IPS-18a (cell line): Measurements from ENCODE around the gene KRTAP10-7.
"Not testable (repeated sequence)": the region's sequence is repeated elsewhere in the genome, so short reads cannot be mapped to it uniquely, and the experiment has no call there.

Source experiments
- H3K27ac ChIP-seq: one replicate; pipeline ENCODE4 v1.5.1; 2013; ENCODE audit warnings: low read length
- H3K27me3 ChIP-seq: one replicate; pipeline ENCODE4 v1.6.1; 2013; ENCODE audit warnings: mild to moderate bottlenecking, low read length; ENCODE audit not compliant: control insufficient read depth, insufficient read depth
- H3K36me3 ChIP-seq: one replicate; pipeline ENCODE4 v1.6.1; 2013; ENCODE audit warnings: low read depth, low read length; ENCODE audit not compliant: control insufficient read depth
- H3K4me1 ChIP-seq: one replicate; pipeline ENCODE4 v1.6.1; 2013; ENCODE audit warnings: low read depth, low read length; ENCODE audit not compliant: control insufficient read depth
- H3K4me3 ChIP-seq: one replicate; pipeline ENCODE4 v1.5.1; 2013; ENCODE audit warnings: low read length
- H3K9ac ChIP-seq: one replicate; pipeline ENCODE4 v1.6.1; 2013; ENCODE audit warnings: mild to moderate bottlenecking, low read length, moderate library complexity
- H3K9me3 ChIP-seq: one replicate; pipeline ENCODE4 v1.6.1; 2013; ENCODE audit warnings: low read depth, low read length; ENCODE audit not compliant: control insufficient read depth

Gene KRTAP10-7

DNA sequence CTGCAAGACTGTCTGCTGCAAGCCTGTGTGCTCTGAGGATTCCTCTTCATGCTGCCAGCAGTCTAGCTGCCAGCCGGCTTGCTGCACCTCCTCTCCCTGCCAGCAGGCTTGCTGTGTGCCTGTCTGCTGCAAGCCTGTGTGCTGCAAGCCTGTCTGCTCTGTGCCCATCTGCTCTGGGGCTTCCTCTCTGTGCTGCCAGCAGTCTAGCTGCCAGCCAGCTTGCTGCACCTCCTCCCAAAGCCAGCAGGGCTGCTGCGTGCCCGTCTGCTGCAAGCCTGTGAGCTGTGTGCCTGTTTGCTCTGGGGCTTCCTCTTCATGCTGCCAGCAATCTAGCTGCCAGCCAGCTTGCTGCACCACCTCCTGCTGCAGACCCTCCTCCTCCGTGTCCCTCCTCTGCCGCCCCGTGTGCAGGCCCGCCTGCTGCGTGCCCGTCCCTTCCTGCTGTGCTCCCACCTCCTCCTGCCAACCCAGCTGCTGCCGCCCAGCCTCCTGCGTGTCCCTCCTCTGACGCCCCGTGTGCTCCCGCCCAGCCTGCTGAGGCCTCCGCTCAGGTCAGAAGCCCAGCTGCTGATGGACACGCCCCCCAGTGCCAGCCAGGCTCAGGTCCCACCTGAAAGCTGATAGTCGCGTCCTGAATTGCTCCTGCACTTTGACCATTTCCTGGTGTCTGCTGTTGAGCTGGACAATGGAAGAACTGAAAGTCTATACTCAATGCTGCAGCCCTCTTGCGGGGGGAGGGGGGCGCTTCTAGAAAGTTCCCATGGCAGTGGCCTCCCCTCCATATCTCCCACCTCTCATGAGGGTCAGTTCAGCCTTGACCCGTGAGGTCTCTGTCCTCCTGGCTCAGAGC lies 25.7 kb upstream of the KRTAP10-7 start:
- Histone ChIP-seq H3K4me1 (no peaks in the 10 kb centered on the region), H3K4me3 (no peak overlapping the region), H3K27me3 (no peaks in the 10 kb centered on the region), H3K27ac (no peak overlapping the region), H3K36me3 (no peaks in the 10 kb centered on the region), H3K9ac (no peak overlapping the region), H3K9me3 (peaks cover 10% of the 10 kb centered on the region)

DNA sequence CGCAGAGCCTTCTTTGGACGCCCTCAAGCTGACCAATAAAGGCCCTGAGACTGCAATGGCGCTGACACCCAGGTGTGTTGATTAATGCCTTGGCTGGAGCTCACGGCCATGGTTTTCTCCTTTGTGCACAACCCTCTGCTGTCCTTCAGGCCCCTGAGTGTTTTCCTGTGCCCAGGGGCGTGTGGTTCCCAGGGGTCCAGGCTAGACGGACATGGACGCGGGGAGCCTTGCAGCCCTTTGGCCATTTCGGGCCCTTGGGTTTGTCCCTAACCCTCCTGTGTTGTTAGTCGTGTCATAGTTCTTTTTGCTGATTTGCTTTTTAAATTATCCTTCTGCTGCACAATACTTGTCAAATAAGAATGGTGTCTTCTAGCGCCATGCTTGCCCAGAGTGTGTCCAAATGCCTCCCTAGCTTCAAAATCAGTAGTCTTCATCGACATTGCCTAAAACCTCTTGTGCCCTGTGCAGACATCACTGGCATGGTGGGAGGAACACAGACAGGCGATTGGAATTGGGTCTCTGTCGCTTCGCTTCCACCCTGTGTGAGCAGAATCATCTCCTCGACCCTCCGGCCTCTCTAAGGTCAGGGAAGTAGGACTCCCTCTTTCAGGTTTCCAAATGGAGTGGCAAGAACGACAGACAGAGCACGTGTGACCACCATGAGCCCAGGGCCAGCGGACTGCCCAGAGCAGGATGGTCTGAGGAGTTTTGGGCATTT lies 24.9 kb upstream of the KRTAP10-7 start:
- Histone ChIP-seq H3K9me3 (peaks cover 10% of the 10 kb centered on the region), H3K36me3 (no peaks in the 10 kb centered on the region), H3K9ac (no peak overlapping the region), H3K4me3 (no peak overlapping the region), H3K27ac (no peak overlapping the region), H3K4me1 (no peaks in the 10 kb centered on the region), H3K27me3 (no peaks in the 10 kb centered on the region)

GRCh38 chr21:44576025-44576420 lies 24.4 kb upstream of the KRTAP10-7 start:
- Histone ChIP-seq H3K27me3 (no peaks in the 10 kb centered on the region), H3K4me1 (no peaks in the 10 kb centered on the region), H3K36me3 (no peaks in the 10 kb centered on the region), H3K27ac (no peak overlapping the region), H3K9me3 (peaks cover 10% of the 10 kb centered on the region), H3K9ac (no peak overlapping the region), H3K4me3 (no peak overlapping the region)

DNA sequence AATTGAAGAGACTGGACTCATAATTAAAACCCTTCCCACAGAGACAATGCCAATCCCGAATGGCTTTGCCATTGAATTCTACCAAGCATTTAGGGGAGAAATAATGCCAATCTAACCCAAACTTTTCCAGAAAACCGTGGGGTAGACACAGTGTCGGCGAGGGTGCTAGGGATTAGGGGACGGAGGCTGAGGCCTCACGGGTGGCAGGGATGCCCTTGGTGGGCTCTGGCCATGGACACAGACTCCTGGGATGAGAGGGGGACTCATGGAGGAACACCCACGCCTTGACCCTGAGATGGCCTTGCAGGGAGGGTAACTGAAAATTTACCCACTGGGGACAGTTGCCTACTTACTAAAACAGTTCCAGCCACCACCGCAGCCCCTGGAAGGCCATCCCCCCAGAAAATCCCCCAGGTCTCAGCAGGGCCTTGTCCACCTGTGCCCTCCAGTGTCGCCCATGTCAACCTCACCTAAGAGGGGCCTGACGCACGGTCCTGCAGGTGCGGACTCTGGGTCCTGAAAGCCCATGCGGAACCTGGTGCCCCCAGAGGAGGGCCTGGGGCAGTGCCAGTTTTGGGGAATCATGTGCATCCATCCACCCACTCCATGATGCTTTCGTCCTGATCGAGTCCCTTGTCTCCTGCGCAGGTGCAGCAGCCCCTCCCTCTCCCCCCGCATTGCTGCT lies 21.9 kb upstream of the KRTAP10-7 start:
- no peak overlapping the region for H3K27ac ChIP-seq
- H3K9ac ChIP-seq: no peak overlapping the region
- H3K4me3 ChIP-seq: no peak overlapping the region
- H3K36me3 ChIP-seq: no peaks in the 10 kb centered on the region
- peaks cover 10% of the 10 kb centered on the region for H3K9me3 ChIP-seq
- no peaks in the 10 kb centered on the region for H3K4me1 ChIP-seq
- no peaks in the 10 kb centered on the region for H3K27me3 ChIP-seq

GRCh38 chr21:44579056-44579832 lies 21.2 kb upstream of the KRTAP10-7 start:
- Histone ChIP-seq H3K27me3 (no peaks in the 10 kb centered on the region), H3K4me1 (no peaks in the 10 kb centered on the region), H3K9me3 (peaks cover 10% of the 10 kb centered on the region), H3K4me3 (no peak overlapping the region), H3K27ac (no peak overlapping the region), H3K9ac (no peak overlapping the region), H3K36me3 (no peaks in the 10 kb centered on the region)

GRCh38 chr21:44579833-44580144 lies 20.6 kb upstream of the KRTAP10-7 start:
- Histone ChIP-seq H3K9ac (no peak overlapping the region), H3K36me3 (no peaks in the 10 kb centered on the region), H3K4me3 (no peak overlapping the region), H3K9me3 (peaks cover 10% of the 10 kb centered on the region), H3K27ac (no peak overlapping the region), H3K4me1 (no peaks in the 10 kb centered on the region), H3K27me3 (no peaks in the 10 kb centered on the region)

GRCh38 chr21:44580231-44580821 lies 20.1 kb upstream of the KRTAP10-7 start, which contains the start of gene KRTAP10-5:
KRTAP10-5 (minus strand) TSS chr21:44580604; CDS start chr21:44580578, 26 bp downstream.
- not testable (repeated sequence) for H3K36me3 ChIP-seq, H3K4me3 ChIP-seq, H3K4me1 ChIP-seq, H3K9me3 ChIP-seq, H3K27me3 ChIP-seq, H3K9ac ChIP-seq, H3K27ac ChIP-seq

- H3K9ac ChIP-seq: no peak overlapping the region
These were observed 19.2 kb upstream of the KRTAP10-7 start for GRCh38 chr21:44581158-44581557.

DNA sequence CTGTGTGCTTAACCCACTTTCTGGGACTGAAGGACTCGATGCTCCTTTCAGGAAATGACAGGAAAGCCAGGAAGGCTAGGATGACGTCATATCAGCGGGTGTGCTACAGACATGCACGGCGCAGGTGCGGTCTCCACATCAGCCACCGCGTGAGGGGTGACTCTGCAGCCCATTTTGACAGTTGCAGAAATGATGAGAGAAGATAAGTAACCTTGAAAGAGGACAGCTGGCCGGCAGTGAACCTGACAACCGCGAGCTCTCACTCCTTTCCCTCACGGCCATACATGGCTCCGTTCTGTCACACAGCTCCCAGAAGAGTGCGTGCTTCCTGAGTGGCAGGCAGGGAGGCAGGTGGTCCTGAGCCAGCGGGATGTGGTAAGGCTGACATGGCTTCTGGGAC lies 18.3 kb upstream of the KRTAP10-7 start:
- H3K4me1 ChIP-seq: no peaks in the 10 kb centered on the region
- H3K4me3 ChIP-seq: no peak overlapping the region
- H3K9me3 ChIP-seq: peaks cover 4% of the 10 kb centered on the region
- H3K36me3 ChIP-seq: no peaks in the 10 kb centered on the region
- H3K9ac ChIP-seq: no peak overlapping the region
- no peak overlapping the region for H3K27ac ChIP-seq
- H3K27me3 ChIP-seq: no peaks in the 10 kb centered on the region

More at GRCh38 chr21:44581158-44581557, 19.2 kb upstream of the KRTAP10-7 start:
- Histone ChIP-seq H3K27me3 (no peaks in the 10 kb centered on the region), H3K4me3 (no peak overlapping the region), H3K4me1 (no peaks in the 10 kb centered on the region), H3K9me3 (peaks cover 10% of the 10 kb centered on the region), H3K27ac (no peak overlapping the region), H3K36me3 (no peaks in the 10 kb centered on the region)

DNA sequence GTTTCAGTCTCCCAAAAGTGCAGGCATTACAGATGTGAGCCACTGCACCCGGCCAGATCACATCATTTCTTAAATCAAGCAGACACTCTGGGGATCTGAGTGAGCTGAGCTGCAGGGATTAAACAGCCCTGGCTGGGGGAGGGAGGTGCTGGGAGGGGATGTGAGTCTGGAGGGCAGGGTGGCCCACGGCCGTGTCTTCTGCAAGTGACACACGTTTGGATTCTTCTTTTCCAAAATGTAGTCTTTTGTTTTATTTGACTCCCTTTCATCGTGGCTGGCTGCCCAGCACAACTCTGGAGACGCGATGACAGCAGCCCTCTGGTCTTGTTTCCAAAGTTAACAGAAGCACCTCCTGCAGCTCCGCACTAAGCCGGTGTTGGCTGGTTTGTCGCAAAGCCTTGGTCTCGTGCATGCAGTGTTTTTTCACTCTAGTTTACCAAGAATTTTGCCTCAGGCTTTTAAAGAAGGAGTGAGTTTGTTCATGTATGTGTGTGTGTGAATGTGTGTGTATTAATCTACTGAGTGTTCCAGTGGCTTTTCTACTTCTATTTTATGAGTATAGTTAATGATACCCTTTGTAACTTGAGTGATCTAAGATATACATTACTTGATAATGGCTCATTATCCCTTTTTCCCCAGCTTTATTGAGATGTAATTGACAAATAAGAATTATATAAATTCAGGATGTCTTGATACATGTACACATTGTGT lies 17.2 kb upstream of the KRTAP10-7 start:
- Histone ChIP-seq H3K27ac (no peak overlapping the region), H3K4me1 (no peaks in the 10 kb centered on the region), H3K9ac (no peak overlapping the region), H3K9me3 (no peaks in the 10 kb centered on the region), H3K4me3 (no peak overlapping the region), H3K27me3 (no peaks in the 10 kb centered on the region), H3K36me3 (no peaks in the 10 kb centered on the region)
